NCI-H2107 (cell line): ENCODE measurements around the gene KCNH5.

Experiments
- DNase-seq: peaks from one replicate; lab custom pipeline; 2025; lab: John Stamatoyannopoulos, UW

KCNH5 gene

DNA sequence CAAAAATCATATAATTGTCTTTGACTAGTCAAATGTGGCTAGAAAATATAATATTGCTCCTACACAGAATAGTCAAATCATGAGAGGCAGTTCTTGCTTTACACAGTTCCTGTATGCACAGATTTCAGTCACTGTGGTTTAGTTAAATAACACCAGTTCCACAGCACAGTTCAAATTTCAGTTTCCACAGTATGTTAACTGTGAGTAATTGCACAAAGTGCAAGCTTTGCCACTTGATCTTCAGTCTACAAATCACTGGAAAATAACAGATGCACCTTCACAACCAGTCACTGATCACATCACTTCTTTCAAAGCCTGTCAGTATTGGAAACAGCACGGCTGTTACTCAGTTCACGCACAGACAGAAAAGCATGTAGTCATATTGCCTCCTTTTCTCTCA, 38.7 kb downstream of the KCNH5 start:
- no peak for DNase-seq

DNA sequence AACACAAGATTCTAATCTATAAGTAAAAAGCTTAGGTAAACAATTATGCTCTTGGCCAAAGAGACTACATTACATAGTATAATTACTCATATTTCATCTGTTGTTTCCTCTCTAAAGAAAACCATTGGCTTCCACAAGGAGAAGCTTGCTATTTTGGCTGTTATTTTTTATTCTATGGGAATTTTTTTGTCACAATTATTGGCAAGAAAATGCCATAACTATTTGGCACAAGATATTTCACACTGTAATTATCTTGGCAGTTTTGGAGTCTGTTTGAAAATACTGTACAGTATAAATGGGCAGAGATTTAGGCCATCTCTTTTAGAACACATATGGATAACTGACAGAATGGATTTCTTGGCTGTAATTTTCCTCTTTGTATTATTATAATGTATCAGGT, 51.2 kb downstream of the KCNH5 start:
- no peak for DNase-seq

DNA sequence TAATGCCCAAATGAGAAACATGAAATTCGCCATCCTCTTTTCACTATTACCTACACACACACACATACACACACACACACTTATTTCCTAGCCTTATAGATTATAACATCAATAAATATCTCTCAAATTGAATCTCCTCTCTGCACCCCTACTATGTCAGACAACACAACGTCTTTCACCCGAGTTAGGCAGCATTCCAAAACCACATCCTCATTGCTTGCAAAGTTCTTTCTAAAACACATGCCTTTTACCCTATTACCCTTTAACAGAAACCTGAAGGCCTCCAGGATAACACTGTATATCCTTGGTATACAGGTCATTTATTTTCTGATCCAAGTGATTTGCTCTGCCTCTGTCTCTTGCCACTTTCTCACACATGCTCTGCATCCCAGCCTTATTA, 56.3 kb downstream of the KCNH5 start:
- no peak for DNase-seq

DNA sequence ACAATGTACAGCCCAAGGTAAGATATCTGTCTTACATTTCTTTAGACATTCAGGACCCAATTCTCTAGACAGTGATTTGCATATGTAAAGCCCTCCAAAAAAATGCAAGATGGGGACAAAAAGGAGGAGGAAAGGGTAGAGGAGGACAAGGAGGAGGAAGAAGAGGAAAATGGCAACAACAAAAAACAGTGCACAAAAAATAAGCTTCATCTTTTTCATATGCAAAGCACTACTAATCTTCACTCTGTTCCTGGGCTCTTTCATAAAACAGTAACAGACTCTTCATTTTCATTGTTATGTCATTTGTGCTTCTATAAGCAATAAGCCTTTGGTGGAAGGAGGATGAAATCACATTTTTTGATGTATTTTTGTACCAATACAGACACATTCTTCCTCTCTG, 61.4 kb downstream of the KCNH5 start:
- no peak for DNase-seq

DNA sequence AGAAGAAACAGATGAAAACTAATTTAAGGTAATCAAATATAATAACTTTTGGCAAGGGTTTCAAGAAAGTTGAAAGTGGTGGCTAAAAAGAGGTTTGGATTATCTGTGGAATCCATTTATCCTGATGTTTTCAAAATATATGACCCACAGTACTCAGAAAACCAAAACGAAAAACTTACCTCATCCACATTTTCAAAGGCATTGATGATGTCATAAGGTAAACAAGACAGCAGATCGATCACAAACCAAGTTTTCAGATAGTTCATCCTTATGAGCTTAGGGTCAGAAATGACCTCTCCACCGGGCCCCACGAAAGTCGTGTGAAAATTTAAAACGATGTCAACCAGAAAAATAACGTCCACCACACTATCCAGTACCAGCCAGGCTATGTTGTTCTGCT, 64.6 kb downstream of the KCNH5 start:
- no peak for DNase-seq

DNA sequence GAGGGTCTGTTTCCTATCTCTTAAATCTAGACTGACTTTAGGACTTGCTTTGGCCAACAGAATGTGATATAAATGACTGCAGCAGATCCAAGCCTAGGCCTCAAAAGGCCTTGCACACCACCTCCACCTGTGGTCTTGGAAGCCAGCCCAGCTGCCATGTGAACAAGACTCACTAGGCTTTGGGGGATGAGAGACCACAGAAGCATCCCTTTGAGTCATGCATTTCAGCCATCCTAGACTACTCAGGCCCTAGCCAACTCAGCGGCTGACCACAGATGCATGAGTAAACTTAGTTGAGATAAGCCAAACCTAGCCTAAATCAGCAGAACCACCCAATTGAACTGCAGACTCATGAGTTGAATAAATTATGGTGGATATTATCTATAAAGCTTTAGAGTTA, 87.7 kb downstream of the KCNH5 start:
- no peak for DNase-seq

DNA sequence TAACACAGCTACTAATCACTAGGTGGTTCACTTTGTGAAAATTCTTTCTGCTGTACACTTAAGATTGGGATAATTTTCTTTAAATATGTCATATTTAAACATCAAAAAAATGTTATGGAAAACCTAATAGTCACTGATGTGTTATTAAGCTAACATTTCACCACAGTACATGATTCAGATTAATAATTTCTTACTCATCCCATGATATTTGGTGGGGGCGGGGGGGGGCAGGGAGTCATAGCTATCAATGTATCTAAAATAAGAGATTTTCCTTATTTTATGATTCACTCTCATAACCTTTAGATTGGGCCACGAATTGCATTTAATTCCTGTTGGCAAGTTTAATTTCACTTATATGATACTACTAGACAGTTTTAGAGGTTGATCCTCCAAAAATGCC, 88.8 kb downstream of the KCNH5 start:
- no peak for DNase-seq

DNA sequence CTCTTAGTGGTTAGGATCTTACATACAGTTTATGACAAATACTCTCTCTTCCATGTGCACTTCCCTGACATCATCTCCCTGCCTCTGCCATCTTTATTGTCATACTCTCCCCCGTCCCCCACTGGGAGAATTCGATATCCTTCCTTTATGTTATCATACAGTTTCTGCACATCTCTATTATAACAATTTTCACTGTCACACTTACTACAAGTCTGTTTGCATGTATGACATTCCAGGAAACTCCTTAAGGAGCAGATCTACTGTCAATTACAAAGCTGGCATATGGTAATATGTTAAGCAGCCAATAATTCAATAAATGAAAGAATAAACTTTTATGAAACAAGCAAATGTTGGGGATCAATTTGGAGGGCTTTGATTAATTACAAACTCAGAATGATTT, 91.1 kb downstream of the KCNH5 start:
- DNase-seq: no peak

DNA sequence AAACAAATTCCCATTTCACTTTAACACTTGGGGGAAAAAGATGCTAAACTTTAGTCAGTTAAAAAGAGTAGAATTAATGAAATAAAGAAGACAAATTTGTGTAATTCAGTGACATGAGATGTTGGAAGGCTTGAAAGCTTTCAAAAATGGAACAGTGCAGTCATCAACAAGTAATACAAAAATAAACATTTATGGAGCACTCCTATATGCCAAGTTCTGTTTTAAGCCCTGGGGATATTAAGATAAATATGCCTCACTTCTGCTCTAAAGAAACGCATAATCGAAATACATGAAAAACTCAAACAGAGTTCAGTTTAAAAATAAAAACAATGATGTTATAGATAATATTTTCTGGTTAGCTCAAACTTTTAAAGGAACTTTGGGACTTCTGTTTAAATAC, 93.0 kb downstream of the KCNH5 start:
- DNase-seq: no peak

DNA sequence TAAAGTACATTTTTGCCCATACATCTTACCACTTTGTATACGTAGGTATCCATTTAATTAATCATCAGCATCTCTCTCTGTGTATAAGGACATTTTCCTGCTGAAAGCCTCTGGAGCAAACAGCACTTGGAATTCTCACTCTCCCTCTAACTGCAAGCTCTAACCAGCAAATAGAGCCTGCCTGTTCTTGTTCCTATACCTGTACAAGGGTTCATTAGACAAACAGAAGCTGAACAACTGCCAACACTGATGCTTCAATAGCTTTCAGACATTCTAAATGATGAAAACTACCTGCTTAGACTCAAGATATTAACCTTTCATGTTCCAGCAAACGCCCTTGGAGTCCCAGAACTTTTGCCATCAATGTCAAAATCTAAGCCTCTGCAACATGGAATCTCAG, 98.0 kb downstream of the KCNH5 start:
- no peak for DNase-seq

DNA sequence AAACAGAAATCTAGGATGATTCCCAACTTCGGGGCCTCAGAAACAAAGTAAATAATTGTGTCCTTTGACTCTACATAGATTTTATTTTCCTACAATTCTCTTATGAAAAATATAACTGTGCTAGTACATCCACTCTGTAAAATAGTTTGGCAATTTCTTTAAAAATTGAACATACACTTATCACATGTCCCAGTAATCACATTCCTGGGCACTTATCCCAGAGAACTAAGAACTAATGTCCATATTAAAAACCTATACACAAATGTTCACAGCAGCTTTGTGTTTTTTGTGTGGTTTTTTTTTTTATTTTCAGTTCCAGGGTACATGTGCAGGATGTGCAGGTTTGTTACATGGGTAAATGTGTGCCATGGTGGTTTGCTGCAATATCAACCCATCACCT, 99.0 kb downstream of the KCNH5 start:
- DNase-seq: no peak

DNA sequence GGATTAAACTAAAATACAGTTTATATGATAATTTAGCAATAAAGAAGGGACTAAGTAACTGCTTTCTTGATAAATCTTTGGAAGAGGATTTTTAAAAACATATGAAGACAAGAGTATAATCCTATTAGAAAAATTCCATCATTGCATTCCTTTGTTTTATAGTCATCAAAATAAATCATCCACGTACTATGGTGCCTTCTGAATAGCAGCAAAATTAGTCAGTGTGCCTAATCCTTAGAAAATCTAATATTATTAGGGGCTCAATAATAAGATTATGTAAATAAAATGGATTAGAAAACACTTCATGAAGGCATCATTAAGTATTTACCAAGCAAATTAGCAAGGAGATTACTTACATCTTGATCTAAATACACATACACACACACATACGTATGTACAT, 102.1 kb downstream of the KCNH5 start:
- DNase-seq: no peak

DNA sequence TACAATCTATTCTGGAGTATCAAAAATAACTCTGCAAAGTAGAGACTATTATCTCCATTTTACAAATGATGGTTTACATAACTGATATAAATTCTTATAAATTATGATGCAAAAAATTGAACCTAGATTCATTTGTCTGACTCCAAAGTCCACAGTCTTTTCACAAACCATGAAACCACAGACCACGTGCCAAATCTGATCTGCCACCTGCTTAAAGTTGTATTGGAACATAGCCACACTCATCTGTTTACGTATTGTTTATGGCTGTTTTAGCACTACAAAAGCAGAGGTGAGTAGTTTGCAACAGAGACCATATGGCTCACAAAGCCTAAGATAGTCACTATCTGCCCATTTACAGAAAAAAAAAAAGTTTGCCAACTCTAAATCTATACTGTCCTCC, 105.3 kb downstream of the KCNH5 start:
- DNase-seq: peak; percentile 41

DNA sequence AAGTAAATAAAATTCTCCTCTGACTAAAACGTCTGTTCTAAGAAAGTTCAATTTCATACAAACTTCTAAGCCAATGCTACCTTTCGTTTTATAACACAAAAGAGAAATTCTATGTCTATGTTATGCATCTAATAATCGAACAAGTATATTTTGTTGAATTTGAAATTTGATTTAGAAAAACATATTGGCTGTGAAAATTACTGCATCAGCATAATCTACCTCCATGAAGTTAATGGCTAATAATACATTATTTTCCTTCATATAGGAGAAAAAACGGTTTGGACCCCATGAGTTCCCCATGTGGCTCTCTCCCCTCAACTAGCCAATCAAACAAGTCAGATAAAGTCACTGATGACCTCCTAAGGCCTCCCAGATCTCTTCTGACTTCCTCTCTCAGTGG, 106.5 kb downstream of the KCNH5 start:
- DNase-seq: no peak

DNA sequence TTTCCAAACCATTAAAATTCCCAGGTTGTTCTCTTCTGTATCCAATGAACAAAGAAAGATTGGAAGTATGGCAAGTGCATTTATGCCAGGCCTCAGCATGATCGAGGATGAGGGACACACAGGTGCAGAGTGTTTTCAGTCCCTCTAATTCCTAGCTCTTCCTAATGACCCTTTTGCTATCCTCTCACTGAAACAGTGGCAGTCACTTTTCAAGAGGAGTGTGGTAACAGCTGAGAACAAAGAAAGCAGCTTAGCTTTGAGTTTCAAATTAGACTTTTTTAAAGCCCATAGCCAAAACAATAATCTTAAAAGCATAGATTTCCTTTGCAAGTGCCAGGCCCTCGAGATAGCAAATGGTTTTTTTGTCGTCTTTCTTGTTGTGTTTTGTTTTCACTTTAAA, 110.8 kb downstream of the KCNH5 start:
- peak; percentile 24 for DNase-seq

DNA sequence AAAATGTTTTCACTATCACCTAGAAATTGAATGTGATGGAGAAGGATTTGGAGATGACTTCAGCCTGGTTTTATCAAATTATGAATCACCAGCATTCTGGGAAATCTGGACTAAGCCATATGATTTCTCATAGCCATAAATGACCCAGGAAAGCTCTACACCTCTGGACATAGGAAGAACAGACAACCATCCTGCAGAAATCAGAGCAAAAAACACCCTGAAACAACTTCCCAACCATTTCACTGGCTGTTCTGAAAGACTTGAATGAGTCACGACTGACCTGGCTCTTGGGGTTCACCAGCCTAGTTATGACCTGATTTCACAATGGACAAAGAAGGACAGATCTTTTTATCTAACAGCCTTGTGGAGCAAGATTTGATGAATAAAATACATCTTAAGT, 123.8 kb downstream of the KCNH5 start:
- DNase-seq: no peak

DNA sequence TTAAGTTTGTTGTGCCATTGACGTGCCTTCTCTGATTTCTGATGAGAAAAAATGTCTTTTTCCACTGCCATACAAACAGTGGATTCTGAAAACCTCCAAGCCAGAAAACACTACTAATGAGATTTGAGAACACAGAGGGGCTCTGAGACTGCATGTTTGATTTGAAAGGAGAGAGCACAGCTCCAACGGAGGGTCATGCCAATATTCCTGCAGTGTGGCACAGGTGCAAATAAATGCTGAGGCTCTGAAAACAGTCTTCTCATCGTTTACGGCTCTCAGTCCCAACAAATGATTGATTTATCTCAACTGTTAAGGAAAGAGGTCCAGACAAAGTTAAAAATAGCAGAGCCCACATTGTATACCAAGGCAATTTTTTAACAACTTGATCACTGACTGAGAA, 128.7 kb downstream of the KCNH5 start:
- DNase-seq: no peak

DNA sequence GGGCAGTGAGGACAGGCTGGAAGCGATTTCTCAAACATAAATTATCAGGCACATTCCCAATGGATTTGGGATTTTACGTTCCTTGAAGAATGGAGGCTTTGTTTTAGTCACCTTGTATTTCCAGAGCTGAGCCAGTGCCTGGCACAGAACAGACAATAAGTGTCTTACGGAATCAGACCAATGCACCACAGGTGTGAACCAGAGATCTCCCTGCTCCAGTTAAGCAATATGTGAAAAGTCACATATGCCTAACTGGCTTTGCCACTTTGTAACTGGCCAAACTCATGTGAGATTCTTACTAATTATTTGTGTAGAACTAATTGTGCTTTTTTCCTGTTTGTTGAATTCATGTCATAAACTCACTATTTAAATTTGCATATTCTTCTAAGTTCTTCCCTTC, 130.4 kb downstream of the KCNH5 start:
- no peak for DNase-seq

DNA sequence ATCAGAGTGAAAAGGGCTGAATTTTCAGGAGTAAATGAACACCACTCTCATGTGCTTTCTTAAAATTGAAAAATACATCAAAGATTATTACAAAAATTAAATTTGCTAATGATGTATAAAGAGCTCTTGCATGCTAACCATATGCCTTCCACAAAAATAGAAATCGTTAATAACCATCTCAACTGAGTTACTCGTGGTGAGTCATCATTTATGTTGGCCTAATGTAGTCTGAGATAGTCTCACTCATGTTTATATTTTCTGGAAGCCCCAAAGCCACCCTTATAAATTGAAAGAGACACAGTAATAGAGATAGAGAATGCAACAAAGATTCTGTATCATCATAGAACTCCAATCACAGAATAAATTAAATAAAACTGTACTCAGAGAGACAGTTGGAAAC, 131.2 kb downstream of the KCNH5 start:
- DNase-seq: no peak

DNA sequence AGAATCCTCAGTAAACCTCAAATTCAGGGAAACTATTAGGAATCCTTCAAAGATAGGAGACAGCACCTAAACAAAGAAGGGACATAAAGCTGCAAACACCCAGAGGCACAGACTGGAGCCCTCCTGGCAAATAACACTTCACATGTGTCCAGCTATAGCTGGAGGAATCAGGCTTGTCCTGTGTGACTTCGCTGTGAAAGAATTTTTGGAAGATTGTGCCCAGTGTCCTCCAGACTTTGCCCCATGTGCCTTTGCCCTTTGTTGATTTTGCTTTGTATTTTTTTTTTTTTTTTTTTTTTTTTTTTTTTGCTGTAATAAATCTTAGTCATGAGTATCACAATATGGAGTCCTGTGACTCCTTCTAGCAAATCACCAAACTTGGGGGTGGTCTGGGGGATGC, 136.8 kb downstream of the KCNH5 start:
- no peak for DNase-seq

DNA sequence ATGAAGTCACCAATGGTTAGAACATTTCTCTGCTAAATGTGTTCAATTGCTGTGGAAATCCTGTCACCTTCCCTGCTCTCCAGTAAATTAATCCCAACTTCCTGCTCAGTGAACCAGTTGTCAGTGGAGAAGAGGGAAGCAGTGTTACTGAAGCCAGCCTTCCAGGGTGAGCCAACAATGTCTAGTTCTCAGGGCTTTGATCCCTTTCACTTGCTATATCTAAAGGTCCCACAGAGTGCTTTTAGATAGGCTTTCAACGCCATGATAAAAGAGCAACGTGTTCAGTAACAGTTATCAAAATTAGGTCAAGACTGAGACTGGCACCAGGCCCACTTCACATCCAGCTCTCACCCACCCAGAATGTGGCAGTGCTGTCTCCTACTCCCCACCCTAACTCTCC, 139.7 kb downstream of the KCNH5 start:
- no peak for DNase-seq

DNA sequence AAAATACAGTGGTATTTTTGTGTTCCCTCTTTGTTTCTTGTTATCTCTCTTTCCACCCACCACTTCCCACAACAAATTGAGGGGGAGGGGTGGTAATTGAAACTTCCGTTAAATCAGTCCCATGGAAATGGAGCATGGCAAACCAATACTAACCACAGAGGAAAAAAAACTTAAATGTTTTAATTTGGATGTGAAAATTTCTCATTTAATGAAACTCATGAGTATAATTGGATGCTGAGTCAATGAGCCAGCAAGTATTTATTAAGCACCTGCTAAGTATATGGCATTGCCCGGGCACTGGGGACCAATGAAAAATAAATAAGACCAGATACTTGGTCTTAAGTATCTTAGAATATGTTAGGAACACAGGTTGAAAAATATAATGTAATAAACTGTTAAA, 147.5 kb downstream of the KCNH5 start:
- DNase-seq: no peak

DNA sequence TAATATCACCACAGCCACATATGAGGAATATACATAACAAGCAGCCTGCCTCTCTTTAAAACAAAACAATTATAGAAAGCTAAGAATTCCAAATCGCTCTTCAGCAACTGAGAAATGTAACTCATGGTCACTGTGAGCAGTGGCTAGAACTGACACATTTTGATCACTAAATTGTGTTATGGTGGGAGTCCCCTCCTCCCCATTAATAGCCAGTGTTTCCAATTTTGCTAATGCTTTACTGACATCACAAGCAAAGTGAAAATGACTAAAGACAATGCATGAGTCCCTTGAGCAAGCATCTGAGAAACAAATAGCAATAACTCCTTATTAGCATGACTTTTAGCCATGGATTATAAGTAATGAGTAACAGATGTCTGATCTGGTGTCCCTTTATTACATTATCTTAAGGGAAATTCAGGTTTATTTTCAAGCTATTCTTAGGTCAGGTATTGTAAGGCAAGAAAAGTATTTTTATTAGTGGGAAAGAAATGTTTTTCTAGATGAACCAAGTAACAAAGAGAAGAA, 148.3 kb downstream of the KCNH5 start:
- DNase-seq: no peak

DNA sequence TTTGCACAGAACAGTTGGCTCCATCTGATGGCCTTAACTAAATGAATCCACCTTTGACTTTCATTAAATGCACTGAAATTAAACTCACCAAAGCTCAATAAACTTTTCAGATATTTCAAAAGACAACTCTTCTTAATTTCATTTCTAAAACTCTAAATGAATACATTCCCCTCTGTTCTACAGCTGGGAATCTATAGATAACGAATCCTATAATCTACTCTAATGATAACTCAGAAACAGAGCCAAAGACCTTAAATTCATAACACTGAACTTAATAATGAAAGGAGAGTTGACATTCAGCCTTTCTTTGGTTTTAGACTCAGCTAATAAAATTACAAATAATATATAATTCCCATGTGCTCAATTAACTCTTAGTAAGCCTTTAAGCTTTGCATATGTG, 150.5 kb downstream of the KCNH5 start:
- DNase-seq: no peak

DNA sequence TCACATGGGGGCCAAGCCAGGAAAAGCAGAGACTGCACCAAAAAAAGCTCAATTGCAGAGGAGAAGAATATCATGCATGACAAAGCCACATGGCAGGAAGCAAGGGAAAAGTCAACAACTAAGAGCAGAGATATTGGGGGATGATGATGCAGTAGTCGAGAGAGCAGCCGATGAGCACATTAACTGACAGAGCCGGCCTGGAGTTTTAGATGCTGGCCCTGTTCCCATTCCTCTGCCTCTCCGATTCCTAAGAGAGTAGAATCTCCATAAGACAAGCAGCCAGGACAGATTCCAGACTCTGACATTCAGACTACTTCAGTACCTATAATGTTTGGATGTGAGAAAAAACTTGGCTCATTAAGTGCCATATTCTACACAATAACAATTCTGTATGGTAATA, 155.9 kb downstream of the KCNH5 start:
- DNase-seq: no peak
